ENCODE measurements around the gene TNFRSF1A.

DNA sequence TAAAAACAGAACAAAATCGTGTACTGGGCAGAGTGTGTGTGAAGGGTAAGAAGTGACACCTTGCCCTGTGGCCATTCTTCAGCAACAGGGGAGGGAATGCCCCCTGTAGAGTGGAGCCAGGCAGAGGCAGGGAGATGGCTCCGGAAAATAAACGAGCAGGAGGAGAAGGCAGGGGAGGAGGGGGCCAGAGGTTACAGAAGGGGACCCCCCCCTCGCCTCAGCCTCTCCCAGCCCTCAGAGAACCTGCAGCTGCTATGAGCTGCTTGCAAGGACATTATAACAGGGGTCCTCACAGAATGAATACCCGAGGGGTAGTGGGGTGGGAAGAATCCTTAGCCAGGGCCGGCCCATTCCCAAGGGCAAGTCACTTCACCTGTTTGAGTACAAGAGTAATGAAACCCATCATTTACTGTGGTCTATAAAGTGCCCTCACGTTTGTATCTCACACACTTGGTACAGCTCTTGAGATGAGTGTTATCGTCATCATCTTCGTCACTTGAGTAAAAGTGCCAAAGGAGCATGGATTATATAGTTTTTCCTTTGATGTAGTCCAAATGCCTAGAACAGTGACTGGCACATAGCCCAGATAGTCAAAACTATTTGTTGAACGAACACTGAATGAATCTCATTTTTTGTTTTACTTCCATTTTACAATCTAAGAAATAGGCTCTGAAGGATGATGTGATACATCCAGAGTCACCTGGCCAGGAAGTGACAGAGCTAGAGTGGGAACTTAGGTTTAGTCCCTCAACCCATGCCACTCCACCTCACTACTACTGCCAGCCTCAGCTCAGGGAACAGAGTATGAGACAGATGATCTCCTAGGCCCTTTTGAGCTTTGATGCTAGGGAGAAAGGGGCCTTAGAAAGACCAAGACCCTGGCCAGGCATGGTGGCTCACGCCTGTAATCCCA, 19.0 kb upstream of the TNFRSF1A start:
- no peak for TF ChIP-seq CTCF (IDR thresholded peaks at IDR 0.05)
- TF ChIP-seq POLR2A (IDR thresholded peaks at IDR 0.05), result no peak

Data from esophagus squamous epithelium (tissue), 4 donors.